C4-2B (cell line): Measurements from ENCODE around the gene CCL11.

Source experiments
- H3K27ac ChIP-seq: fragments of 450-650 bp; 2 replicates; pipeline ENCODE4 v1.5.1; 2017
- ZFX ChIP-seq: fragments of 450-650 bp; IDR thresholded peaks from 2 replicates; pipeline ENCODE4 v1.6.1; 2017
- TF ChIP-seq, protein P1 (sequence below): fragments of 450-650 bp; conservative IDR thresholded peaks from 2 replicates; pipeline ENCODE4 v1.5.1; 2017; ENCODE audit warnings: mild to moderate bottlenecking

CCL11 gene

DNA sequence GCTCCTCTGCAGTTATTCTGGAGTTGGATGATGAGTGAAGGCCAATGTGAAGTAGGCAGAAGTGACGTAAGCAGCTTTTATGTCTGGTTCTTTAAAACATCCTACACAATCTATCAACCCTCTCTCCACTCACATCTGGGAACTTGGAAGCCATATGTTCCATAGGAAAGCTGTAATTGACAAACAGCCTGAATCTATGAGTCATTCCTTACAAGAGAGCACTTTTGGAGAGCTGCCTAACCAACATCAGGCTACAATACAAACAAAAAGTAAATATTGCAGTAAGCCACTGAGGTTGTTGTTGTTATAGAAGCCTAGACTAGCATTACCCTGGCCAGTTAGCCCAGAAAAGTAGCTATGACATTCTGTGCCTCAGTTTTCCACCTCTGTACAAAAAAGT is 9.7 kb upstream of the CCL11 start:
- H3K27ac ChIP-seq: no peak overlapping the region
- TF ChIP-seq, protein P1, sequence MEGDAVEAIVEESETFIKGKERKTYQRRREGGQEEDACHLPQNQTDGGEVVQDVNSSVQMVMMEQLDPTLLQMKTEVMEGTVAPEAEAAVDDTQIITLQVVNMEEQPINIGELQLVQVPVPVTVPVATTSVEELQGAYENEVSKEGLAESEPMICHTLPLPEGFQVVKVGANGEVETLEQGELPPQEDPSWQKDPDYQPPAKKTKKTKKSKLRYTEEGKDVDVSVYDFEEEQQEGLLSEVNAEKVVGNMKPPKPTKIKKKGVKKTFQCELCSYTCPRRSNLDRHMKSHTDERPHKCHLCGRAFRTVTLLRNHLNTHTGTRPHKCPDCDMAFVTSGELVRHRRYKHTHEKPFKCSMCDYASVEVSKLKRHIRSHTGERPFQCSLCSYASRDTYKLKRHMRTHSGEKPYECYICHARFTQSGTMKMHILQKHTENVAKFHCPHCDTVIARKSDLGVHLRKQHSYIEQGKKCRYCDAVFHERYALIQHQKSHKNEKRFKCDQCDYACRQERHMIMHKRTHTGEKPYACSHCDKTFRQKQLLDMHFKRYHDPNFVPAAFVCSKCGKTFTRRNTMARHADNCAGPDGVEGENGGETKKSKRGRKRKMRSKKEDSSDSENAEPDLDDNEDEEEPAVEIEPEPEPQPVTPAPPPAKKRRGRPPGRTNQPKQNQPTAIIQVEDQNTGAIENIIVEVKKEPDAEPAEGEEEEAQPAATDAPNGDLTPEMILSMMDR: no peak
- no peak for TF ChIP-seq ZFX

DNA sequence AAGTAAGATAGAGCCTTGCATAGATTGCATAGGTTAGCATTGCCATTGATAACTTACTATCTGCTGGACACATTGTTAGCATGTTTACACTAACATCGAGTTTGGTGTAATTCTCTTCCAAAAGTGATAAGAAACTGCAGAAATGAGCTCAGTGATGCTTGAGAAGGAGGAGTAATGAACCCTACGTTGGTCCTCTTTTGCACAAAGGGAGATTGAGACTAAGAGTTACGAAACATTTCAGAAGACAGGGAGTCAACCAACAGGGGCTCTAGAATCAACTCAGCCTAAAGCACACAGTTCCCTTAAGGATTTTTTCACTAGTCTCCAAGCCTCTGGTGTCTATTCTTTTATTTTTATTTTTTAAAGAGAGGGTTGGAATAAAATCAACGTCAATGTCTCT is 8.7 kb upstream of the CCL11 start:
- H3K27ac ChIP-seq: no peak overlapping the region
- TF ChIP-seq, protein P1: no peak
- TF ChIP-seq ZFX: no peak

DNA sequence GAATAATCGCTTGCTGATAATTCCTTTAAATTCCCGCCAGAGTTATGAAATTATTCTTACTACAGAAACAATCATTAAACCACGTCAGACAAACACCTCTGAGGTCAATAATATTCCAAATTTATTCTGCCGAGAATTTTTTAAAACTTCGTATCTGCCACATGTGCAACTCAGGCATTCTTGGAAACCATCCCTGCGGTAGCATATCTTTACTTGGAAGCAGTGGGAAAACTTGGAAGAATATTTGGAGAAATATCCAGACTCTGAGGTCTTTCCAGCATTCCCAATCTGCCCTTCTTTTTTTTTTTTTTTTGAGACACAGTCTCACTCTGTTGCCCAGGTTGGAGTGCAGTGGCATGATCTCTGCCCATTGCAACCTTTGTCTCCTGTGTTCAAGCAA is 2.0 kb upstream of the CCL11 start:
- TF ChIP-seq, protein P1: no peak
- H3K27ac ChIP-seq: no peak overlapping the region

DNA sequence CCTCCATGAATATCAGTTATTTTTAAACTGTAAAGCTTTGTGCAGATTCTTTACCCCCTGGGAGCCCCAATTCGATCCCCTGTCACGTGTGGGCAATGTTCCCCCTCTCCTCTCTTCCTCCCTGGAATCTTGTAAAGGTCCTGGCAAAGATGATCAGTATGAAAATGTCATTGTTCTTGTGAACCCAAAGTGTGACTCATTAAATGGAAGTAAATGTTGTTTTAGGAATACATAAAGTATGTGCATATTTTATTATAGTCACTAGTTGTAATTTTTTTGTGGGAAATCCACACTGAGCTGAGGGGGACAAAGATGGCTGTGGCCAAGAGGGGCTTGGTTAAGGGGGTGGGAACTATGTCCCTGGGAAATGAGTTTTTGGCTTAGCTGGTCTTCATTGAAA is 2.3 kb downstream of the CCL11 start:
- no peak for TF ChIP-seq ZFX
- TF ChIP-seq, protein P1: no peak
- no peak overlapping the region for H3K27ac ChIP-seq

DNA sequence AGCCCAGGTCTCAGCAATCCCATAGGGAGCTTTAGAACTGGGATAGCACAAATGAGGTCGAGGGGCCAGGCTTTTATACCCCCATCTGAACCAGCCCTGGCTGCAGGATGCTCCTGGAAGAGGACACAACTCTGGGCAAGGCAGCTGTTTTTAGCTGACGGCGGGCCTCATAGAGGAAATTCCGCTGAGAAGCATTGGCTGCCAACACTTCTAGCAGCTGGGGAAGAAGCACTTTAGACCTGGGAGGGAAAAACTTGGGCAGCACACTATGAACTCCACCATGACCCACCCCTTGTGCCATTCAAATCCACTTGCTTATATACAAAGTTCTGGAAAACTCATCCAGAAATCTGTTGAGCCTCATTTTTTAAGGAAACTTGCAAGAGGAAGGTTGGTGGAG is 5.0 kb downstream of the CCL11 start:
- no peak overlapping the region for H3K27ac ChIP-seq
- no peak for TF ChIP-seq ZFX
- TF ChIP-seq, protein P1: no peak

DNA sequence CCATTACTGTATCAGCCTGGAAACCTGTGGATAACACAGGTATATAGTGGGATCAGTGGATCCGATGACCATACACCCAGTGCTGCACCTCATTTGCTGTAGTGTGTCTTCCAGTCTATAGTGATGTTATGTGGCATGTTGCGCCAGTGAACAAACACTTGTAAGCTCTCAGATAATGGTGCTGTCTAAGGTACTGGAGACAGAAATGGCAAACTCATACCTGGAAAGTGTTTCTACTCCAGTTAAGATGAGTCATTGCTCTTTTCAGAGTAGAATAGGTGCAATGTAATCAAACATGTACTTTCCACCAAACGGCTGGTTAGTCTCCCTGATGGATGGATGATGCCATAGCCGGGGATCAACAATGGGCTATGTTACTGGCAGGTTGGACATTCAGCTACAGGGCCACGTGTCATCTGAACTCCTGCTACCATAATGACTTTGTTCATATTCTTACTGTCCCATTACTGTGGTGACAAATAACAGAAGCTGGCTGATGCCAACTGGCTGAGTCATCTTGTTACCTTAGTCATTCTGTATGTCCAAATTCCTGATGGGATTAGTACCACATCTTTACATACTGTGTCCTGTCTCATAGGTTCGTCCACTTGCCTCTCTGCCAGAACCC is 6.3 kb downstream of the CCL11 start:
- TF ChIP-seq, protein P1: no peak
- no peak for TF ChIP-seq ZFX

DNA sequence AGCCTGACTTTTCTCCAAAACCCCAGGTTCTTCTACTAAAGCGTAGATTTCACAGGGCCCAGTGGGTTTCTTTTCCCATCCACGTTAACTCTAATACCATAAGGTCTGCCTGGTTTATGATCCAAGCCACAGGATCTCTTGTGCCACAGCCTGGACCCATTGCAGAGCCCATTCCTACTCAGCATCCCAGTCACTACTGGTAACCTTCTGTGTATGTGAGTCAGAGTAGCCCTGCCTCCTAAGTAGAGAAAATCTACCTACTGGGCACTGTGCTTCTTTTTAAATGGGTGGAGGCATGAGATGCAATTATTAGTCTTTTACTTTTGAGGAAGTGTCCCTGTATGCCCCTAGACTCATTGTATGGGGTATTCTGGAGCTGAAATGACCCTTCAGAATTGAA is 13.5 kb downstream of the CCL11 start:
- TF ChIP-seq ZFX: no peak
- TF ChIP-seq, protein P1: no peak

More for the DNA sequence above, 6.3 kb downstream of the CCL11 start:
- no peak overlapping the region for H3K27ac ChIP-seq

More for the DNA sequence above, 13.5 kb downstream of the CCL11 start:
- H3K27ac ChIP-seq: no peak overlapping the region
